Effector CD8-positive, alpha-beta T cell (primary cell): ENCODE results near the gene ARID1B.

Source experiments
- DNase-seq: peaks from one replicate; lab custom pipeline; 2025; lab: John Stamatoyannopoulos, UW

The ARID1B gene

DNA sequence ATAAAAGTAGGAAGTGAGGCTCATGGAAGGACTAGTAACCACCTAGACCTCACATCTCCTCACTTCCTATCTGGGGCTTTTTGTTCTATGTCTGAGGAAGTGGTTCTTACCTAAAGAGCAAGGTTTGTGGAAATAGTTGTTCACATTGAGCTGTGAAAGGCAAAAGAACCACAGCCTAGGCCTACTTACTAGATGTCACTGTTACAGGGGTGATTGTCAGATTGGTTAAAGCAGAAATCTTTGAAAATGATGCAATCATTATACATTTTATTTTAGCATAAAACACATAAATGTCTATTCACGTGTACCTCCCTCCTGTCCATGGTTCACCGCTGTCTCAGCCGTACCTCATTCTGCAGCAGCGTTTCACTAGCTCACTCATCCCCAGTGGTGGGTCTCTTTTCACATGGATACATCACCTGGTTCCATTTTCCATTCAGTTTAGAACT, 277.4 kb downstream of the ARID1B start:
- DNase-seq: no peak

DNA sequence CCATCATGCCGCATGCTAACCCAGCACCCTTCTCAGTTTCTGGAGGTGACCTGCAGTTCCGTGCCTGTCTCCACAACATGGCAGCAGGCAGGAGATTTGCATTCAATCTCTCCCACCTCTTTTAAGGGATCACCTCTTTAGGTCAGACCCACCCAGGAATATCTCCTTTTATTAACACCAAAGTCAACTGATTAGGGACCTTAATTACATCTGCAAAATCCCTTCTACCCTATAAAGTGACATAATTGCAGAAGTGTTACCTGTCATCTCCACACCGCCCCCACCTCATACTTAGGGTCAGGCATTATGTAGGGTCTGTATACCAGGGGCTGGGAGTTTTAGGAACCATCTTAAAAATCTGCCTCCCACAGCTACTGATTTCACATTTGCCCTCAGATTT, 278.7 kb downstream of the ARID1B start:
- no peak for DNase-seq

DNA sequence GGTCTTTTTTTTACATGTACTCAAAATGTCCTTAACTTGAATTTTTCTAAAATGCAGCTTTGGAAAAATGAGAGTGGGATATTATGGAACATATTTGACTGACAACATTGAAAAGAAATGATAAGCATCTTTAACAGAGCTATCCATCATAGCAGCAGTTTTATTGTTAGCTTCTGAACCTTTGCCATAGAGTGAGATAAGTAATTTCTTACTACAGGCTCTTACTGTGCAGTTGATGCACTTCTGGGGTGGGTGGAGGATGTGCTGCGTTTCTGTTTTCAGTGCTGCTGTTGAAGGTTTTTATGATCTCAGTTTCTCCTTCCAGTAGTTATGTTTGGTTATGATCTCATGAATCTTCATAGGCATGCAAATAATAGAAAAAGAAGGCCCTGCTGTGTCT, 279.1 kb downstream of the ARID1B start:
- DNase-seq: no peak

DNA sequence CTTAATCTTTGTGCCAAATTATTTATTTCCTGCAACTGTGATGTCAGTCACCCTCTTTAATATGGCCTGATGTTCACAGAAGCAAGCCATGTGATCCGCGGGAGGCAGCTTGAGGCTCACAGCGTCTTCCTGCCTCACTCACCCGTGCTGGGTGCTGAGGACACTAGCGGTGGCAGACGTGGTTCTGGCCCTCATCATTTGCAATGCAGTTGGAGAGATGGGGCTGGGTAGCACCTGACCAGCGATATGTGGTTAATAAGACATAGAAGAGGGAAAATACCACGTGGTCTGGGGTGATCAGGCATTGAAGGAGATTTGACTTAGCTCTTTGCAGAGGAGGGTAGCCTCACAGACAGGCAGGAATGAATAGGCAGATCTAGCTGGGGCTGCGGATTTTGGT, 281.4 kb downstream of the ARID1B start:
- no peak for DNase-seq

DNA sequence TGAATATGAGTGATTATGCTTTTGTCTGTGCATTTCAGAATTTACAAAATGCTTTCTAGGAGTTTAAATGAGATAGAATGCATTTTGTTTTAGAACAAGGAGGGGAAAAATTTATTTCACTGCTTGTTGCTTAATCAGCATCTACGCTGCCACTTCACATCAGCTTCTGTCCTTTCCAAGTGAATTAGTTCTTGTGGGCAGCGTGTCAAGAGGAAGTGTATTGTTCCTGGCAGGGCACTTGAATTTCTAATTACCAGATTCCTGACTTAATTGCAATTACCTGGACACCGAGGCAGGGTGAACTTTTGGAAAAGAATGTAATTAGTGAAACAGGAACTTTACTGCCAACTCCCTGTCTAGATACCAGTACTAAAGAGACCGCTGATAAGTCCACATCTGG, 282.6 kb downstream of the ARID1B start:
- DNase-seq: no peak

- DNase-seq: no peak
Observed at GRCh38 chr6:157060440-157060952, 283.3 kb downstream of the ARID1B start.

- no peak for DNase-seq
Observed at GRCh38 chr6:157061770-157062594, 284.8 kb downstream of the ARID1B start.

- no peak for DNase-seq
Observed at GRCh38 chr6:157063176-157063905, 286.2 kb downstream of the ARID1B start.

GRCh38 chr6:157063923-157064322, 286.7 kb downstream of the ARID1B start:
- DNase-seq: no peak

GRCh38 chr6:157064502-157064901, 287.3 kb downstream of the ARID1B start:
- no peak for DNase-seq

GRCh38 chr6:157065366-157065765, 288.2 kb downstream of the ARID1B start:
- DNase-seq: no peak

DNA sequence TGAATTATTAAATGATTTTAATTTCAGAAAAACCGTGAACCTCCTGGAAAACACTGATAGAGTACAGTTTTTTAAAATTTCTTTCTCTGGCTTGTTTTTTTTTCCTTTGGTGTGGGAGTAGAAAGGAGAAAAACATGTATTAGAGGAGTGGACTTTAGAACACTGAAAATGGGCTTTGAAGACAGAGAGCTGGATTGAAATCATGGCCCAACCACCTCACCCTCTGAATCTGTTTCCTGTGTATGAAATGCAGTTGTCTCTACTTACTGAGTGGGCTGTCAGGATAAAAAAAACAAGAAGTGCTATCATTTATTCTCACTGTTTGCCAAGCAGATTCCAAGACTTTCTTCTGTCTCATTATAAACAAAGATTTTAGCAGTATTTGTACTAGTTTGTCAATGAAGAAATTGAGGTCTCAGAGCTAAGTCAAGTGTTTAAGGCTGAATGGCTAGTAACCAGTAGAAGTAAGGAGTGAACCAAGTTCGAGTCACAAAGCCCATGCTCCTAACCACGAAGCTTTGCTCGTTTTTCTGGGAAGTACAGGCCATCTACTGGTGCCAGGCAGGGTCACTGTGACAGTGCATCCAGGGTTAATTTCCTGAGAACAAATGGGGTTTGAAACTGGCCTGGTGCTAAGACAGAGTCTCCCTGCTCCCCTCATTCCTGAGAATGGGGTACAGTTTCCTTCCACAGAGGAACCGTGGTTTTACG, 289.8 kb downstream of the ARID1B start:
- DNase-seq: no peak

DNA sequence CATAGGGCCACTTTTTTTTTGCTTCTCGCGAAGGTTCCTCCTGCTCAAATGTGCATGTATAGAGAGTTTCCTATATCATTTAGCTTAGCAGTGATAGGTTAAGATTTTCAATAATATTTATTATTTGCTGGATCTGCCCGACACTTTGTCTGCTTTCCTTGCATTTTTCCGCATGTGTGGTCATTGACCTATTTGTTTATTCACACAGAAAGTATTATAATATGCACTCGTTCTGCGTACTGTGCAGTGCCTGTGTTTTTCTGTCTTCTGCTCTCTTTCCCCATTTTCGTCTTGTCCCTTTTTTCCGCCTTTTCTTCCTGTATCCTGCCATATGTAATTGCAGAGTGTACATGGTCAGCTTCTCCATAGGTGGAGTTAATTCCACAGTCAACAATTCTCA, 290.3 kb downstream of the ARID1B start:
- DNase-seq: no peak

- DNase-seq: no peak
Observed at GRCh38 chr6:157068691-157069324, 291.6 kb downstream of the ARID1B start.

GRCh38 chr6:157069585-157069984, 292.4 kb downstream of the ARID1B start:
- DNase-seq: no peak

- no peak for DNase-seq
Observed at GRCh38 chr6:157070403-157071107, 293.4 kb downstream of the ARID1B start.

GRCh38 chr6:157072128-157072527, 294.9 kb downstream of the ARID1B start:
- DNase-seq: no peak

GRCh38 chr6:157073596-157073995, 296.4 kb downstream of the ARID1B start:
- DNase-seq: no peak

- DNase-seq: no peak
Observed at GRCh38 chr6:157074969-157075368, 297.8 kb downstream of the ARID1B start.

DNA sequence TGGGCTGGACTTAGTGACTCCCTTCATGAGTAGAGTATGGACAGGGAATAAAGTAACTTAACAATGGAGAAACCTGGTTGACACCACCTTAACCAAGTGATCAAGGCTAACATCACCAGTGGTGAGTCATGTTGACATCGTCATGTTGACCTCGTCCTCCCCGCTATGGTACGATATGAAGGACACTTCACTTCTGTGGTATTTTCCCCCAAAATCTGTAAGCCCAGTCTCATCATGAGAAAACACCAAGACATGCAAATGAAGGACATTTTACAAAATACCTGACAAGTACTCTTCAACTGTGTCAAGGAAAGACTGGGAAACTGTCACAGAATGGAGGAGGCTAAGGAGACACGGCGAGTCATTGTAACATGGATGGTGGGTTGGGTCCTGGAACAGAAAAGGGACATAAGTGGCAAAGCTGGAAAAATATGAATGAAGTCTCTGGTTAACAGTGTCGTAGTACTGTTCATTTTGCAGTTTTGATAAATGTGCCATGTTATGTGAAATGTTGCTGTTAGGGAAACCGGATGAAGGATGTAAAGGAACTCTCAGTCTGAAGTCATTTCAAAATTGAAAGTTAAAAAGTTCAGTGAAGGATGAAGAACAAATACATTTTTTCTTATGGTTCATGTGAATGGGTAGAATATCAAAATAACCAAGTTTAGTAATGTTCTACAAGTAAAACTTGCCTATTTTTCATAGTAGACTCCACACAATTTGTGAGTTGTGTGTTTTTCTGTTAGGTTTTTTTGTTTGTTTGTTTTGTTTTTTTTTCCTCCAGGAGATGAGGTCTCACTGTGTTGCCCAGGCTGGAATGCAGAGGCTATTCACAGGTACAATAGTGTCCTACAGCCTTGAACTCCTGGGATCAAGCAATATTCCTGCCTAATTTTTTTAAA, 298.6 kb downstream of the ARID1B start:
- DNase-seq: no peak
